Prostate gland (tissue), 2 donors: ENCODE results near the gene RIPK4. TPM values are rescaled to one million over a fixed set of nuclear protein-coding genes. Genes with fewer than 3 reads are reported as not detected.
A peak's percentile ranks its signal among the peaks of the same experiment; 100 is the strongest.

Experiments
- DNase-seq: peaks from one replicate; pipeline ENCODE4 v3.0.0-alpha.2; 2019; ENCODE audit warnings: low spot score
- H3K27ac ChIP-seq, 2 donors: fragments of 200-600 bp; sonication (generic); 2 replicates each; pipeline ENCODE4 v1.5.1; 2017 to 2019
- H3K27me3 ChIP-seq: fragments of 200-600 bp; sonication (generic); replicated peaks from 2 replicates; pipeline ENCODE4 v1.5.1; 2019; ENCODE audit not compliant: insufficient read depth
- H3K36me3 ChIP-seq, 2 donors: fragments of 200-600 bp; sonication (generic); 1 replicate in 1 of 2; 2 replicates in 1 of 2; pipeline versions ENCODE4 v1.5.1 to v1.8.1; 2017 to 2019
- H3K4me1 ChIP-seq: fragments of 200-600 bp; sonication (generic); replicated peaks from 2 replicates; pipeline ENCODE4 v1.5.1; 2019
- H3K4me3 ChIP-seq, 2 donors: fragments of 200-600 bp; sonication (generic); 2 replicates each; pipeline ENCODE4 v1.5.1; 2017 to 2019
- H3K9me3 ChIP-seq: fragments of 200-600 bp; sonication (generic); 2 replicates; pipeline ENCODE4 v1.5.1; 2017
- POLR2A ChIP-seq: fragments of 450-650 bp; IDR thresholded peaks from one replicate; pipeline ENCODE4 v1.6.1; 2016; ENCODE audit warnings: antibody characterized with exemption, mild to moderate bottlenecking
- POLR2AphosphoS5 ChIP-seq: sonication (generic); formaldehyde crosslinking; IDR thresholded peaks from one replicate; pipeline ENCODE4 v1.6.1; 2017; ENCODE audit warnings: antibody characterized with exemption
- WGBS: methylation state at CpG from one replicate; pipeline ENCODE4 v1.1.5; 2018; 5-methylcytosine and 5-hydroxymethylcytosine counted together
- intact Hi-C: fragments of 100-400 bp; cut with DNase I; formaldehyde crosslinking; loops from one replicate; pipeline ENCODE4 v1.14.2; 2022
- total RNA-seq, 2 donors: library from RNA; depleted of rRNA; stranded (reverse); fragments of >200 nt; gene quantifications; one replicate each; pipeline ENCODE4 v1.1.0, GENCODE V29; 2016
- TF ChIP-seq, protein P1 (sequence below), 4 experiments: fragments of 200-600 bp in 2 of 4; fragments of 450-650 bp in 2 of 4; sonication (generic) in 2 of 4; IDR thresholded peaks; 1 replicate in 3 of 4; 2 replicates in 1 of 4; pipeline ENCODE4 v1.5.1; 2016 to 2019; ENCODE audit warnings: antibody characterized with exemption in 4 of 4, mild to moderate bottlenecking in 2 of 4, moderate library complexity in 2 of 4

The RIPK4 gene
- total RNA-seq, 2 donors from 2014 or later: 26.9 to 52.6 TPM

DNA sequence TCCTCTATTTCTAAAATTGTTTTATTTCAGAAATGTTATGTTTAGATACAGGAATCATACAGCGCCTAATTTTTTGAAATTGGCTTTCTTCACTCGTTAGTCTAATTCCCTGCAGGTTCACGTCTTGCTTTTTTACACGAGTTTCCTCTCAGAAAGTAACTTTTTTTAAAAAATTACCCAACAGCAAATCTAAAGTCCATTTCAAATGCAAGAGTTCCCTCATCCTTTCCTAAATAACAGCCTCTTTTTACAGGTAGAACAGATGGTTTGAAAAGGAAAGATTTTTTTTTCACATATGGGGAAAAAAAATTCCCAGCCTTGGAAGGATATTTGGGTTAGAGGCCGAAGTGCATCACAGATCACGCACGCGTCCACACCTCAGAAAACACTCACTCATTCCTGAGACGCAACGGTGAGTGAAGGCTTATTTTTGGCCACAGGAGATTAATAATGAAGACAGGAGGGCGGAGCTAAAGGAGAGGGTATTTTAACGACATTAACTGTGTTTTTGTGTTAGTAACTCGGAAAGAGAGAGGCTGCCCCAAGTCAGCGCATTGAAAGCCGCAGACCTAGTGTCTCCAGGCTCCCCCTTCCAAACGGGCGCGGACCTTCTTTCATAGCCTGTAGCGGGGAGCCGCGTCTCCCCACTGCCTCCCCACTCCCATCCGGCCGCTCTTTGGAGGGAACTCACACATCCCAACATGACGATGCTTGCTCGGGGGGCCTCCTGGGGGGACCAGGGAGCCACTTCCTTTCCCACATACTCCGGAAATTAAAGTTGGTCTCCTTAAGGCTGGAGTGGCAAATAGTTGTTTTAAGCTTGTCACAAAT is 969 bp upstream of the RIPK4 start:
- no peak for DNase-seq
- peaks cover under 1% of the 10 kb centered on the region for H3K4me1 ChIP-seq
- TF ChIP-seq POLR2AphosphoS5 (no peak), POLR2A (no peak)
- TF ChIP-seq, protein P1, sequence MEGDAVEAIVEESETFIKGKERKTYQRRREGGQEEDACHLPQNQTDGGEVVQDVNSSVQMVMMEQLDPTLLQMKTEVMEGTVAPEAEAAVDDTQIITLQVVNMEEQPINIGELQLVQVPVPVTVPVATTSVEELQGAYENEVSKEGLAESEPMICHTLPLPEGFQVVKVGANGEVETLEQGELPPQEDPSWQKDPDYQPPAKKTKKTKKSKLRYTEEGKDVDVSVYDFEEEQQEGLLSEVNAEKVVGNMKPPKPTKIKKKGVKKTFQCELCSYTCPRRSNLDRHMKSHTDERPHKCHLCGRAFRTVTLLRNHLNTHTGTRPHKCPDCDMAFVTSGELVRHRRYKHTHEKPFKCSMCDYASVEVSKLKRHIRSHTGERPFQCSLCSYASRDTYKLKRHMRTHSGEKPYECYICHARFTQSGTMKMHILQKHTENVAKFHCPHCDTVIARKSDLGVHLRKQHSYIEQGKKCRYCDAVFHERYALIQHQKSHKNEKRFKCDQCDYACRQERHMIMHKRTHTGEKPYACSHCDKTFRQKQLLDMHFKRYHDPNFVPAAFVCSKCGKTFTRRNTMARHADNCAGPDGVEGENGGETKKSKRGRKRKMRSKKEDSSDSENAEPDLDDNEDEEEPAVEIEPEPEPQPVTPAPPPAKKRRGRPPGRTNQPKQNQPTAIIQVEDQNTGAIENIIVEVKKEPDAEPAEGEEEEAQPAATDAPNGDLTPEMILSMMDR (IDR thresholded peaks at IDR 0.05): no peak
- peak overlapping the region in 1 of 2 donors; percentile 63 for H3K4me3 ChIP-seq
- WGBS: 12% methylated on average over 26 of the region's 26 CpGs
- H3K27me3 ChIP-seq: no peaks in the 10 kb centered on the region
- H3K36me3 ChIP-seq: no peaks in the 10 kb centered on the region
- intact Hi-C loops: no loop called here
- H3K27ac ChIP-seq: peak overlapping the region; percentile 52 to 85
- H3K9me3 ChIP-seq: no peaks in the 10 kb centered on the region

DNA sequence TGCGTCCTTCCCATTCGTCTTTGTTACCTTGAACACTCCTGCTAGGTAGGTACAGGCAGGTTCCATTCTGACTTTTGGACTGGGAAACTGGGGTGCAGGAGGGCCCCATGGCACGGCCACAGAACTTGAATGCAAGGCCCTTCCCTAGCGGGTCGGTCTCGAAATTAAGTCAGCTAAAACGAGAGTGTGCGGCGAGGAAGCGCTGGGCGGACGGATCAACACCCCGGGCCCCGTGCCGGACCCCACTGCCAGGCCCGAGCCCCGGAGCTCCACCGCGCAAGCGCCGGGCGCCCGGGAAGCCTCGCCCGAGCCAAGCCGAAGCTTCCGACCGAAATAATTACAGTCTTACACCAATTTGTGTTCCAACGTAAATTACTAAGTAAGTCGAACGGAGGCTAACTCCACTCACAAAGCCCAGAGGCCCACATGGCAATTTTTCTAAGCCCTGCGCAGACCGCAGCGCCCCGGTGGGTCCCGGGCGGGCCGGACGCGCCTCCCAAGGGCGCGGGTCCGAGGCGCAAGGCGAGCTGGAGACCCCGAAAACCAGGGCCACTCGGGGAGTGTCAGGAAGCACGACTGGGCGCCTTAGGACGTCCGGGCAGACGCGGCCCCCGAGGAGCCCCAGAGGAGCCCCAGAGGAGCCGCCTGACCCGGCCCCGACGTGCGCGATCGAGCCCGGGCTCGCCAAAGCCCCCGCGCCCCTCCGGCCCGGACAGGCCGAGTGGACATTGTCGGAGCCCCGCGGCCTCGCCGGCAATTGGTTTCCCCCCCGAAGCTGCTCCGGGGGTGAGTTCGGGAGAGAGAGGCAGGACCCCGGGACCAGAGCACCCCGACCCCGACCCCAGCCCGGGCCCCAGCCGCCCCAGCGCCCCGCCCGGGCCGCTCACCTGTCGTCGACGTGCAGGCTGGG is 624 bp downstream of the RIPK4 start:
- no peak for TF ChIP-seq POLR2A
- TF ChIP-seq, protein P1 (IDR thresholded peaks at IDR 0.05): no peak
- no peak for TF ChIP-seq POLR2AphosphoS5
- peak overlapping the region; percentile 63 to 70 for H3K4me3 ChIP-seq
- DNase-seq: no peak
- intact Hi-C loops: no loop called here
- WGBS: 10% methylated on average over 40 of the region's 88 CpGs
- H3K27ac ChIP-seq: peak overlapping the region; percentile 83 to 85
- H3K4me1 ChIP-seq: peaks cover 11% of the 10 kb centered on the region
- H3K9me3 ChIP-seq: no peaks in the 10 kb centered on the region
- H3K36me3 ChIP-seq: no peaks in the 10 kb centered on the region
- H3K27me3 ChIP-seq: no peaks in the 10 kb centered on the region

DNA sequence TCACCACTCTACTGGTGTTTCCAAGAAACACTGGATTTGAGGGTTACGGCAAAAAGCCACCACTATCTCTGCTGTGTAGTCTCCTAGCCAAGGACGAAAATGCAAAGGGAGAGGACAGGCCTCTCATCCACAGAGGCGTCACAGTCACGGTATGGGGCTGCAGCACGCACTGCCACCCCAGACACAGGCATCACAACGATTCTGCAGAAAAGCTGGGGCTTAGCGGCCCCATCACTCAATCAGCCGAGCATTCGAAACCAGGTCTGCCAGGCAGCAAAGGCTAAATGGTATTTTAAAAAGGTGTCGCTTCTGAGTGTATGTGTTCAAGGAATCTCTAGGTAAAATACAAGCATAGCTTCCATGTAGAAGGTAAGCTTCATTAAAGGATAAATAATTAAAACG is 1.4 kb downstream of the RIPK4 start:
- intact Hi-C loops: no loop called here
- no peak for TF ChIP-seq POLR2AphosphoS5
- TF ChIP-seq, protein P1 (IDR thresholded peaks at IDR 0.05): no peak
- TF ChIP-seq POLR2A: no peak
- H3K4me1 ChIP-seq: peaks cover 14% of the 10 kb centered on the region
- no peaks in the 10 kb centered on the region for H3K9me3 ChIP-seq
- peak overlapping the region; percentile 83 to 85 for H3K27ac ChIP-seq
- peak overlapping the region; percentile 63 to 70 for H3K4me3 ChIP-seq
- WGBS: 46% methylated on average over 11 of the region's 11 CpGs
- no peak for DNase-seq
- H3K36me3 ChIP-seq: no peaks in the 10 kb centered on the region
- no peaks in the 10 kb centered on the region for H3K27me3 ChIP-seq

DNA sequence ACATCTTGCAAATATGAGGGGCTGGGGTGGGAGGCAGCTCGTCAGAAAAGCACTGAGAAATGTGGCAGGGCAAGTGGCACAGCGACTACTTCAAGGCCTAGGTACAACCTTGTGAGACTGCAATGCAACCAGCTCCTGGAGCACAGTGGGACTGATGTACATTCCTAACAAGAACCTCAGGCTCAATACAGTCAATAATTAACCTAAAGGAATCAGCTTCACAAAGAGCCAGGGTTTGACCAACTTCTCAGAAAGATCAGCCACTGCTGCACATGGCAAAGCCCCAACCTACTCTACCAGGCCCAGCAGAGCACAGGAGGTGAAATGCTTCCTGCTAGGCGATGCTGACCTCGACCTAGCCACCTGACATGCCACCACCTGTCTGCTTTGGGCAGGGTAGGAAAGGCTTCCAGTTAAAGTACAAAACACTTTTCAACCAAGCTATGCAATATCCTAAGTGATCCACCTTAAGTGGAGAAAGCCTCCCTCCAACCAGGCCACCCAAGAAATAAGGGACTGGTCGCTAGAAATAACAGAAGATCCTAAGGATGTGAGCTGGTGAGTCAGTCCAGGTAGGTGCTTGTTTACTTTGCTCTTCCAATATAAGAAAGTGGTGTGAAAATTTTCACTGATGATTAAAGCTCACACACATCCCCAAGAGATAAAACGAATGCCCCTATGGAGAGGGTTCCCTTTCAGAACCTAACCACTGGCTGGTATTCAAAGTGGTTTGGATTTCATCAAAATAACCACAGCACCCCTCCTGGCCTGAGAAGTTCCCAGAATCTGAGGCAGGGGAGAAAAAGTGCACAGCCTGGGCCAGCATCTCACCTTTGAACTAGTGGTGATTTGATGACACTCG is 2.1 kb downstream of the RIPK4 start:
- no peak for TF ChIP-seq POLR2AphosphoS5
- TF ChIP-seq POLR2A: peak; percentile 16
- TF ChIP-seq, protein P1 (IDR thresholded peaks at IDR 0.05): peak in 1 of 4 experiments; percentile 4
- Histone ChIP-seq H3K27me3 (no peaks in the 10 kb centered on the region), H3K4me3 (peak overlapping the region; percentile 63 to 70), H3K9me3 (no peaks in the 10 kb centered on the region), H3K4me1 (peaks cover 16% of the 10 kb centered on the region), H3K27ac (peak overlapping the region; percentile 83 to 85), H3K36me3 (no peaks in the 10 kb centered on the region)
- 42% methylated on average over 7 of the region's 7 CpGs for WGBS
- intact Hi-C loops: no loop called here
- DNase-seq: no peak
